ENCODE results near the gene APOE.

GRCh38 chr19:44943801-44944249, 38.2 kb downstream of the APOE start:
- TF ChIP-seq CTCF (IDR thresholded peaks at IDR 0.05 in 2 of 3, conservative IDR thresholded peaks at IDR 0.05 in 1 of 3; ENCODE audit: insufficient read depth in 2 of 3, low read depth in 1 of 3, low read length in 3 of 3) = peak; percentile 27 to 43 (median 35); a peak in 3 of 6 replicates
- TF ChIP-seq MEIS2 (IDR thresholded peaks at IDR 0.05; ENCODE audit: partially characterized antibody) = peak; percentile 41
- TF ChIP-seq ZNF347 (CRISPR knock-in tag; IDR thresholded peaks at IDR 0.05; ENCODE audit: low read depth) = no peak
- 0 out of 2 replicates have a peak, but pooled peaks have one; percentile 37 for TF ChIP-seq POLR2A (conservative IDR thresholded peaks at IDR 0.05)
- 0 out of 2 replicates have a peak, but pooled peaks have one; percentile 33 for TF ChIP-seq POLR2AphosphoS5 (IDR thresholded peaks at IDR 0.05; ENCODE audit: control insufficient read depth, insufficient read depth, low read depth, low read length)
